PFSK-1 (cell line): Measurements from ENCODE around the gene DCTPP1.
A peak's percentile ranks its signal among the peaks of the same experiment; 100 is the strongest.

Experiments used
- FOXP2 ChIP-seq: optimal IDR thresholded peaks from 2 replicates; pipeline ENCODE3; 2011; ENCODE audit warnings: borderline replicate concordance, control low read depth, inconsistent platforms; ENCODE audit not compliant: insufficient read depth; ENCODE audit errors: extremely low read length, extremely low read depth
- POLR2AphosphoS5 ChIP-seq: IDR thresholded peaks from 2 replicates; pipeline ENCODE4 v1.6.1; 2012; ENCODE audit warnings: low read depth, mild to moderate bottlenecking, control low read depth, low read length, moderate library complexity
- SIN3A ChIP-seq: IDR thresholded peaks from 2 replicates; pipeline ENCODE4 v1.6.1; 2012; ENCODE audit warnings: mild to moderate bottlenecking, low read length, moderate library complexity, borderline replicate concordance; ENCODE audit not compliant: insufficient read depth
- TAF1 ChIP-seq: IDR thresholded peaks from 2 replicates; pipeline ENCODE4 v1.6.1; 2012; ENCODE audit warnings: low read length, control low read depth, borderline replicate concordance; ENCODE audit not compliant: insufficient read depth
- TF ChIP-seq, protein P1 (sequence below), 2 experiments: IDR thresholded peaks; 2 replicates each; pipeline versions ENCODE4 v1.6.1 to v1.8.0; 2011 to 2012; ENCODE audit warnings: low read depth in 2 of 2, low read length in 2 of 2, control low read depth in 1 of 2, inconsistent platforms in 1 of 2, mild to moderate bottlenecking in 1 of 2, moderate library complexity in 1 of 2; ENCODE audit not compliant: insufficient read depth in 1 of 2

DNA sequence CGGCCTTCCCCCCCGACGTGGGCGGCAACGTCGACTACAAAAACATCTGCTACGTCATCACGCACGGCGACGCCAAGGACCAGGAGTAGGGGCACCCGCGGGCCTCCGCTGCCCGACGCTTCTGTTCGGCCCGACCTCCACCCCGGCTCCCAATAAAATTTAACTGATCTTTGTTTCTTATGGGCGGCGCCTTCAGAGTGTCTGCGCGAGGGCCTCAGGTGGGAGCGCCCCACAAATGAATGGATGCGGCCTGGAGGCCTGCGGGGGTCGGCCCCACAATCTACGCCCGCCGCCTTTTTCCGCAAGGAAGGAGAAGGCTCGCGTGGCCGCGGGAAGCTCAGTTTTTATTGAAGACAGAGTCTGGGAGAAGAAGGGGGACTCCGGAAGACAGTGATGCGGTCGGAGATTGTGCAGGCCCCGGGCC, 52.0 kb downstream of the DCTPP1 start:
- TF ChIP-seq TAF1 (peak; percentile 46; the same call in 1 of the 2 replicates), POLR2AphosphoS5 (peak; percentile 75), SIN3A (no peak), FOXP2 (peak; percentile 49)
- TF ChIP-seq, protein P1, sequence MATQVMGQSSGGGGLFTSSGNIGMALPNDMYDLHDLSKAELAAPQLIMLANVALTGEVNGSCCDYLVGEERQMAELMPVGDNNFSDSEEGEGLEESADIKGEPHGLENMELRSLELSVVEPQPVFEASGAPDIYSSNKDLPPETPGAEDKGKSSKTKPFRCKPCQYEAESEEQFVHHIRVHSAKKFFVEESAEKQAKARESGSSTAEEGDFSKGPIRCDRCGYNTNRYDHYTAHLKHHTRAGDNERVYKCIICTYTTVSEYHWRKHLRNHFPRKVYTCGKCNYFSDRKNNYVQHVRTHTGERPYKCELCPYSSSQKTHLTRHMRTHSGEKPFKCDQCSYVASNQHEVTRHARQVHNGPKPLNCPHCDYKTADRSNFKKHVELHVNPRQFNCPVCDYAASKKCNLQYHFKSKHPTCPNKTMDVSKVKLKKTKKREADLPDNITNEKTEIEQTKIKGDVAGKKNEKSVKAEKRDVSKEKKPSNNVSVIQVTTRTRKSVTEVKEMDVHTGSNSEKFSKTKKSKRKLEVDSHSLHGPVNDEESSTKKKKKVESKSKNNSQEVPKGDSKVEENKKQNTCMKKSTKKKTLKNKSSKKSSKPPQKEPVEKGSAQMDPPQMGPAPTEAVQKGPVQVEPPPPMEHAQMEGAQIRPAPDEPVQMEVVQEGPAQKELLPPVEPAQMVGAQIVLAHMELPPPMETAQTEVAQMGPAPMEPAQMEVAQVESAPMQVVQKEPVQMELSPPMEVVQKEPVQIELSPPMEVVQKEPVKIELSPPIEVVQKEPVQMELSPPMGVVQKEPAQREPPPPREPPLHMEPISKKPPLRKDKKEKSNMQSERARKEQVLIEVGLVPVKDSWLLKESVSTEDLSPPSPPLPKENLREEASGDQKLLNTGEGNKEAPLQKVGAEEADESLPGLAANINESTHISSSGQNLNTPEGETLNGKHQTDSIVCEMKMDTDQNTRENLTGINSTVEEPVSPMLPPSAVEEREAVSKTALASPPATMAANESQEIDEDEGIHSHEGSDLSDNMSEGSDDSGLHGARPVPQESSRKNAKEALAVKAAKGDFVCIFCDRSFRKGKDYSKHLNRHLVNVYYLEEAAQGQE (IDR thresholded peaks at IDR 0.05; ENCODE audit: insufficient read depth in 1 of 2, low read depth in 2 of 2, low read length in 2 of 2): no peak; a peak in 1 of 4 replicates
